GM06990 (cell line): ENCODE results near the gene DMWD.

ENCODE experiments used
- DNase-seq: peaks from one replicate; pipeline ENCODE4 v3.0.0-alpha.2; 2011; ENCODE audit not compliant: insufficient read length; ENCODE audit errors: extremely low read depth
- H3K27me3 ChIP-seq: replicated peaks from 2 replicates; pipeline ENCODE4 v1.6.0; 2011; ENCODE audit warnings: low read length; ENCODE audit not compliant: control insufficient read depth, insufficient read depth
- H3K36me3 ChIP-seq: 2 replicates; pipeline ENCODE4 v1.5.1; 2011; ENCODE audit warnings: low read length; ENCODE audit not compliant: control insufficient read depth, insufficient read depth
- H3K4me3 ChIP-seq: replicated peaks from 2 replicates; pipeline ENCODE4 v1.5.1; 2011; ENCODE audit warnings: low read depth, mild to moderate bottlenecking, control low read depth, low read length
- CTCF ChIP-seq: IDR thresholded peaks from 2 replicates; pipeline ENCODE4 v1.5.1; 2011; ENCODE audit warnings: low read length, control low read depth, mild to moderate bottlenecking, inconsistent platforms; ENCODE audit not compliant: insufficient read depth, poor library complexity, severe bottlenecking

Gene DMWD

DNA sequence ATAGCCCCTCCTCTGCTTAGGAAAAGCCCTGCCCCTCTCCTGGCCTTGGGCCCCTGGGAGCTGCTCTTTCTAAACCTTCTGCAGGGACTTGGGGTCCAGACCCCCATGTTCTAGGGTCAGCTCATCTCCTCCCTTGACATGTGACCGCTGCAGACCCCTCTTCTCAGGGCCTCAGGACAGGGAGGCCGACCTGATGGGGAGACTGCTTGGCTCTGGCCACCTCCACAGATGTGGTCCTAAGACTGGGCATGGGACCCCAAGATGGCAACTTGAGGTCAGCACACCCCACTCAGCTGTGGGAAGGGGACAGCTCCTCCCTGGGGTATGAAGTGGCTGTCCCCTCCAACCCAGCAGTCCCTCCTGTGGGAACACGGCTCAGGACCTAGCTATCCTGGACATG lies 19.7 kb downstream of the DMWD start:
- DNase-seq = no peak
- Histone ChIP-seq H3K4me3 (no peak overlapping the region), H3K27me3 (no peaks in the 10 kb centered on the region), H3K36me3 (peaks cover 16% of the 10 kb centered on the region)
- TF ChIP-seq CTCF = no peak

GRCh38 chr19:45772130-45772840 lies 20.4 kb downstream of the DMWD start:
- DNase-seq = no peak
- no peak for TF ChIP-seq CTCF
- no peak overlapping the region for H3K4me3 ChIP-seq
- no peaks in the 10 kb centered on the region for H3K27me3 ChIP-seq
- H3K36me3 ChIP-seq = peaks cover 11% of the 10 kb centered on the region

- no peaks in the 10 kb centered on the region for H3K27me3 ChIP-seq
- no peak for TF ChIP-seq CTCF
- DNase-seq = no peak
- peak overlapping the region; percentile 37; the same call in 1 of the 2 replicates for H3K4me3 ChIP-seq
- peaks cover 7% of the 10 kb centered on the region for H3K36me3 ChIP-seq
Measured at GRCh38 chr19:45771311-45771933, 21.2 kb downstream of the DMWD start.

- Histone ChIP-seq H3K27me3 (no peaks in the 10 kb centered on the region), H3K36me3 (peaks cover 7% of the 10 kb centered on the region), H3K4me3 (peak overlapping the region; percentile 68)
- peak; percentile 95 for DNase-seq
- peak; percentile 92 for TF ChIP-seq CTCF
Measured at GRCh38 chr19:45770192-45771101, 22.2 kb downstream of the DMWD start.

- TF ChIP-seq CTCF = no peak
- DNase-seq = peak; percentile 82
- Histone ChIP-seq H3K27me3 (no peaks in the 10 kb centered on the region), H3K36me3 (peaks cover 4% of the 10 kb centered on the region), H3K4me3 (peak overlapping the region; percentile 68)
Measured at GRCh38 chr19:45769821-45770191, 22.8 kb downstream of the DMWD start.
